DMS 273 treated with DMSO at 0.1 percent for 48 hours (cell line): ENCODE results near the gene COPS6.
"Not testable (repeated sequence)": the region's sequence is repeated elsewhere in the genome, so short reads cannot be mapped to it uniquely, and the experiment has no call there.

Experiments
- DNase-seq: peaks from one replicate; lab custom pipeline; 2025; lab: John Stamatoyannopoulos, UW

The COPS6 gene

GRCh38 chr7:100127866-100128636 lies 39.3 kb downstream of the COPS6 start:
- DNase-seq = no peak

- no peak for DNase-seq
Measured at GRCh38 chr7:100128637-100128963, 39.8 kb downstream of the COPS6 start.

GRCh38 chr7:100130220-100130607 lies 41.4 kb downstream of the COPS6 start:
- not testable (repeated sequence) for DNase-seq

GRCh38 chr7:100130608-100131453 lies 42.1 kb downstream of the COPS6 start:
- peak; percentile 18 for DNase-seq

- DNase-seq = no peak
Measured at GRCh38 chr7:100132126-100132525, 43.4 kb downstream of the COPS6 start.

GRCh38 chr7:100132697-100133151 lies 44.0 kb downstream of the COPS6 start:
- peak; percentile 62 for DNase-seq

GRCh38 chr7:100137851-100138760 lies 49.3 kb downstream of the COPS6 start:
- no peak for DNase-seq

- no peak for DNase-seq
Measured at GRCh38 chr7:100141555-100141949, 52.8 kb downstream of the COPS6 start.
